CD4-positive, alpha-beta T cell treated with Interleukin-6 for 4 hours (primary cell): ENCODE results near the gene LIAS.
"Not testable (repeated sequence)": the region's sequence is repeated elsewhere in the genome, so short reads cannot be mapped to it uniquely, and the experiment has no call there.

ENCODE experiments used
- DNase-seq: peaks from one replicate; pipeline ENCODE4 v3.0.0-alpha.2; 2020; ENCODE audit warnings: mixed read lengths

LIAS gene

GRCh38 chr4:39502019-39502663 lies 43.3 kb downstream of the LIAS start:
- DNase-seq: no peak

- not testable (repeated sequence) for DNase-seq
Observed at GRCh38 chr4:39502664-39503035, 43.8 kb downstream of the LIAS start.

- no peak for DNase-seq
Observed at GRCh38 chr4:39504538-39504937, 45.7 kb downstream of the LIAS start.

- DNase-seq: no peak
Observed at GRCh38 chr4:39505581-39505980, 46.7 kb downstream of the LIAS start.

- DNase-seq: no peak
Observed at GRCh38 chr4:39510348-39510929, 51.6 kb downstream of the LIAS start.

GRCh38 chr4:39514266-39514665 lies 55.4 kb downstream of the LIAS start:
- not testable (repeated sequence) for DNase-seq

- no peak for DNase-seq
Observed at GRCh38 chr4:39514888-39515401, 56.1 kb downstream of the LIAS start.

GRCh38 chr4:39515669-39516401 lies 57.0 kb downstream of the LIAS start:
- DNase-seq: not testable (repeated sequence)

- DNase-seq: no peak
Observed at GRCh38 chr4:39516407-39516966, 57.6 kb downstream of the LIAS start.

- DNase-seq: no peak
Observed at GRCh38 chr4:39518484-39518883, 59.6 kb downstream of the LIAS start.

GRCh38 chr4:39521253-39521919 lies 62.5 kb downstream of the LIAS start:
- DNase-seq: no peak

- no peak for DNase-seq
Observed at GRCh38 chr4:39522068-39522467, 63.2 kb downstream of the LIAS start.

- no peak for DNase-seq
Observed at GRCh38 chr4:39524161-39524957, 65.5 kb downstream of the LIAS start.

GRCh38 chr4:39525822-39526690 lies 67.2 kb downstream of the LIAS start:
- DNase-seq: no peak

GRCh38 chr4:39526765-39527295 lies 68.0 kb downstream of the LIAS start:
- no peak for DNase-seq

- peak; percentile 95 for DNase-seq
Observed at GRCh38 chr4:39527296-39528060, 68.6 kb downstream of the LIAS start, which contains the start of gene UGDH. Gene UGDH (minus strand): TSS chr4:39527439. CDS start chr4:39521512, 5,927 bp downstream.

- DNase-seq: no peak
Observed at GRCh38 chr4:39528061-39528465, 69.2 kb downstream of the LIAS start.
